Endothelial cell of umbilical vein (primary cell): ENCODE results near the gene ZNF438. TPM values are rescaled to one million over a fixed set of nuclear protein-coding genes. Genes with fewer than 3 reads are reported as not detected.
"Not testable (repeated sequence)": the region's sequence is repeated elsewhere in the genome, so short reads cannot be mapped to it uniquely, and the experiment has no call there.

Experiments
- BruUV-seq: library from RNA; stranded (reverse); fragments of 400-500 nt; replicated peaks from 2 replicates; lab custom pipeline; 2021; lab: Mats Ljungman, UMichigan
- CTCF ChIA-PET: fragments of 300-600, 350-600 bp; sonication (Branson Sonifier 250); formaldehyde crosslinking; loops from one replicate; lab custom pipeline; 2021; ENCODE audit warnings: antibody characterized with exemption, inconsistent platforms; lab: Charles Lee
- POLR2A ChIA-PET: fragments of 300-600, 350-600 bp; sonication (Branson Sonifier 250); formaldehyde crosslinking; loops from one replicate; lab custom pipeline; 2021; ENCODE audit warnings: antibody characterized with exemption, inconsistent platforms; lab: Charles Lee
- DNase-seq: peaks from one replicate; pipeline ENCODE4 v3.0.0-alpha.2; 2011; ENCODE audit warnings: low read depth, low spot score
- FAIRE-seq: peaks from 2 replicates; lab custom pipeline; 2011; peaks lifted over from hg19 to GRCh38; lab: Jason Lieb, UNC
- H2AFZ ChIP-seq: 2 replicates; pipeline ENCODE4 v1.6.0; 2012; ENCODE audit warnings: low read depth, low read length, control low read depth, inconsistent platforms
- H3K27ac ChIP-seq: 2 replicates; pipeline ENCODE4 v1.5.1; 2011; ENCODE audit warnings: low read depth, mild to moderate bottlenecking, control low read depth, low read length, moderate library complexity; ENCODE audit not compliant: insufficient read depth
- H3K27me3 ChIP-seq, 2 experiments: 2 replicates each; pipeline versions ENCODE4 v1.6.0 to v1.6.1; 2011; ENCODE audit warnings: low read length in 2 of 2, mixed read lengths in 1 of 2; ENCODE audit not compliant: control insufficient read depth in 2 of 2, insufficient read depth in 2 of 2
- H3K36me3 ChIP-seq, 2 experiments: 2 replicates in 1 of 2; 3 replicates in 1 of 2; pipeline ENCODE4 v1.5.1; 2011; ENCODE audit warnings: low read length in 2 of 2, mild to moderate bottlenecking in 1 of 2, moderate library complexity in 1 of 2; ENCODE audit not compliant: control insufficient read depth in 2 of 2, insufficient read depth in 2 of 2; ENCODE audit errors: extremely low read depth in 1 of 2
- H3K4me1 ChIP-seq: 3 replicates; pipeline ENCODE4 v1.5.1; 2011; ENCODE audit warnings: mild to moderate bottlenecking, low read length; ENCODE audit not compliant: control insufficient read depth, insufficient read depth; ENCODE audit errors: extremely low read depth
- H3K4me2 ChIP-seq: 2 replicates; pipeline ENCODE4 v1.6.1; 2011; ENCODE audit warnings: low read length, control low read depth, mixed read lengths; ENCODE audit not compliant: insufficient read depth
- H3K4me3 ChIP-seq, 3 experiments: fragments of 200-600 bp in 1 of 3; sonication (generic), shearing (Covaris generic) in 1 of 3; replicated peaks in 1 of 3; 2 replicates each; pipeline ENCODE4 v1.5.1; 2011 to 2016; ENCODE audit warnings: control low read depth in 3 of 3, low read length in 3 of 3, mild to moderate bottlenecking in 2 of 3, inconsistent platforms in 1 of 3, low read depth in 1 of 3, moderate library complexity in 1 of 3; ENCODE audit not compliant: insufficient read depth in 1 of 3
- H3K79me2 ChIP-seq: 2 replicates; pipeline ENCODE4 v1.6.0; 2012; ENCODE audit warnings: low read length, inconsistent platforms; ENCODE audit not compliant: control insufficient read depth, insufficient read depth
- H3K9ac ChIP-seq: replicated peaks from 2 replicates; pipeline ENCODE3; 2011; ENCODE audit warnings: low read length, control low read depth; ENCODE audit not compliant: insufficient read depth; ENCODE audit errors: extremely low read depth
- H3K9me1 ChIP-seq: replicated peaks from 3 replicates; pipeline ENCODE4 v1.6.0; 2011; ENCODE audit warnings: mild to moderate bottlenecking, low read length; ENCODE audit not compliant: control insufficient read depth, insufficient read depth; ENCODE audit errors: extremely low read depth
- H3K9me3 ChIP-seq: replicated peaks from 2 replicates; pipeline ENCODE4 v1.5.1; 2012; ENCODE audit warnings: low read length, inconsistent platforms; ENCODE audit not compliant: control insufficient read depth, insufficient read depth
- H4K20me1 ChIP-seq: replicated peaks from 2 replicates; pipeline ENCODE3; 2011; ENCODE audit warnings: mild to moderate bottlenecking, low read length; ENCODE audit not compliant: control insufficient read depth, insufficient read depth; ENCODE audit errors: extremely low read depth
- EZH2 ChIP-seq: IDR thresholded peaks from 2 replicates; pipeline ENCODE4 v1.6.1; 2012; ENCODE audit warnings: borderline replicate concordance, low read depth, mild to moderate bottlenecking, moderate library complexity, low read length, inconsistent platforms; ENCODE audit not compliant: severe bottlenecking
- GATA2 ChIP-seq: IDR thresholded peaks from 2 replicates; pipeline ENCODE4 v1.7.0; 2011; ENCODE audit warnings: low read depth, mild to moderate bottlenecking, moderate library complexity, mixed read lengths, low read length; ENCODE audit not compliant: insufficient read length, insufficient read depth
- MYC ChIP-seq: IDR thresholded peaks from one replicate; pipeline ENCODE4 v1.6.1; 2011; ENCODE audit warnings: mild to moderate bottlenecking, low read depth, low read length
- dilution Hi-C: fragments of 300-500 bp; cut with MboI; formaldehyde crosslinking; loops from one replicate; pipeline ENCODE4 v1.15.0; 2019; ENCODE audit warnings: low sequenced_read_pairs; ENCODE audit not compliant: extremely low pct_ligation_motif_present
- intact Hi-C: fragments of 100-400 bp; cut with micrococcal nuclease; formaldehyde crosslinking; loops from one replicate; pipeline ENCODE4 v1.10.0; 2022
- polyA plus RNA-seq, 4 experiments: library from polyadenylated mRNA; depleted of rRNA in 3 of 4; stranded (reverse) in 3 of 4; unstranded in 1 of 4; fragments of >200 nt; gene quantifications; 2 replicates each; pipeline versions ENCODE4 v1.2.1 to v1.2.3, GENCODE V29; 2011 to 2012; ENCODE audit warnings: missing spikeins in 1 of 4
- total RNA-seq: library from RNA; stranded (reverse); gene quantifications from 2 replicates; pipeline ENCODE4 v1.2.3, GENCODE V29; 2021

The ZNF438 gene
- total and polyA plus RNA-seq, 2 donors (not counting 3 experiments of a cell fraction or from before 2014, with no cell fraction given), result 7.2 to 15.1 TPM

- dilution Hi-C loops, H3K9me3 ChIP-seq, intact Hi-C loops, DNase-seq, FAIRE-seq, H3K79me2 ChIP-seq, H3K9me1 ChIP-seq, H2AFZ ChIP-seq, BruUV-seq, H3K4me3 ChIP-seq, H3K36me3 ChIP-seq, H4K20me1 ChIP-seq, H3K27ac ChIP-seq, POLR2A ChIA-PET, H3K27me3 ChIP-seq, H3K9ac ChIP-seq, H3K4me1 ChIP-seq, H3K4me2 ChIP-seq: not testable (repeated sequence)
- CTCF ChIA-PET, result interaction anchor here (0.8 kb wide), 1 partner anchor 17 kb away, joined by 3 read pairs; no protein-coding TSS in a partner anchor
These were observed 130.2 kb downstream of the ZNF438 start for GRCh38 chr10:30901487-30901886.

- DNase-seq (no peak), FAIRE-seq (peak; percentile 12)
- intact Hi-C loops (no loop called here), dilution Hi-C loops (no loop called here)
- H3K4me2 ChIP-seq, result no peak overlapping the region
- peaks cover 2% of the 10 kb centered on the region for H3K4me1 ChIP-seq
- BruUV-seq, result no TSS peak
- H2AFZ ChIP-seq, result no peak overlapping the region
- TF ChIP-seq MYC (no peak), EZH2 (no peak), GATA2 (no peak)
- H4K20me1 ChIP-seq, result no peaks in the 10 kb centered on the region
- no peaks in the 10 kb centered on the region for H3K9me3 ChIP-seq
- ChIA-PET CTCF (no interaction called here), POLR2A (no interaction called here)
- no peak overlapping the region for H3K4me3 ChIP-seq
- no peak overlapping the region for H3K27ac ChIP-seq
- H3K9me1 ChIP-seq, result peaks cover 2% of the 10 kb centered on the region
- no peaks in the 10 kb centered on the region for H3K79me2 ChIP-seq
- no peaks in the 10 kb centered on the region for H3K27me3 ChIP-seq
- H3K36me3 ChIP-seq, result no peaks in the 10 kb centered on the region
- H3K9ac ChIP-seq, result no peak overlapping the region
These were observed 132.7 kb downstream of the ZNF438 start for GRCh38 chr10:30898964-30899363.
